Osteocyte (in vitro differentiated cells): ENCODE results near the gene DHH. TPM values are rescaled to one million over a fixed set of nuclear protein-coding genes. Genes with fewer than 3 reads are reported as not detected.

ENCODE experiments used
- DNase-seq: peaks from one replicate; pipeline ENCODE4 v3.0.0; 2021; ENCODE audit warnings: mixed read lengths; ENCODE audit not compliant: unreplicated experiment; ENCODE audit errors: extremely low spot score
- H3K27ac Mint-ChIP-seq: one replicate; pipeline ENCODE4 v1.8.0; 2021; ENCODE audit warnings: mild to moderate bottlenecking, mixed read lengths; ENCODE audit not compliant: unreplicated experiment
- H3K27me3 Mint-ChIP-seq: one replicate; pipeline ENCODE4 v1.8.0; 2021; ENCODE audit warnings: mixed read lengths; ENCODE audit not compliant: unreplicated experiment
- H3K36me3 Mint-ChIP-seq: one replicate; pipeline ENCODE4 v1.8.0; 2021; ENCODE audit warnings: mixed read lengths; ENCODE audit not compliant: unreplicated experiment
- H3K4me1 Mint-ChIP-seq: one replicate; pipeline ENCODE4 v1.8.0; 2021; ENCODE audit warnings: mixed read lengths; ENCODE audit not compliant: unreplicated experiment
- H3K4me3 Mint-ChIP-seq: one replicate; pipeline ENCODE4 v1.8.0; 2021; ENCODE audit warnings: mild to moderate bottlenecking, moderate library complexity, mixed read lengths; ENCODE audit not compliant: unreplicated experiment
- H3K9me3 Mint-ChIP-seq: one replicate; pipeline ENCODE4 v1.8.0; 2021; ENCODE audit warnings: mixed read lengths; ENCODE audit not compliant: unreplicated experiment
- total RNA-seq: library from RNA; stranded (reverse); gene quantifications from 2 replicates; pipeline ENCODE4 v1.2.1, GENCODE V29; 2021
- TF ChIP-seq, protein P1 (sequence below): fragments of 200-600 bp; sonication (generic); IDR thresholded peaks from 2 replicates; pipeline ENCODE4 v1.5.0; 2021; ENCODE audit warnings: antibody characterized with exemption, mild to moderate bottlenecking, moderate library complexity

DHH gene
- total RNA-seq, 1 donor from 2014 or later: 0.13 TPM

DNA sequence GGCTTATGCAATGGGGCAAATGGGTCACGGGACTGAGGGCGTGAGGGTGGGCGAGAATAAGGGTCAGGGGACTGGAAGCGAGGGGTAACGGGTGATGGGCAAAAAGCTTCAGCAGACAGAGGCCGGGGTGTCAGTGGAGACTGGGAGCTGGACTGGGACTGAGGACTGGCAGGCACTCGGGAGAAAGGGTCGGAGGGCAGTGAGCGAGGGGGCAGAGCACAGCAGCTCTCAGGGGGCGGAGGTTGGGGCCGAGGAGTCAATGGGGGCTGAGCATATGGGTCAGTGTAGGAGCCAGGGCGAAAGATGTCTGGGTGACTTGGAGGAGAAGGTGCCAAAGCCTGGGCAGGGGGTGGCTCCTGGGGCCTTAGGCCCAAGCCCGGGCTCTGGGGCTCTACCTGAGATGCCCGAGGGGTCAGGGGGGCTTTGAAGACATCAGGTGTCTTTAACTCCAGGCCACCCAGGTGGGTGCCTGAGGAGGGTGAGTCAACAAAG lies 54.2 kb downstream of the DHH start:
- TF ChIP-seq, protein P1, sequence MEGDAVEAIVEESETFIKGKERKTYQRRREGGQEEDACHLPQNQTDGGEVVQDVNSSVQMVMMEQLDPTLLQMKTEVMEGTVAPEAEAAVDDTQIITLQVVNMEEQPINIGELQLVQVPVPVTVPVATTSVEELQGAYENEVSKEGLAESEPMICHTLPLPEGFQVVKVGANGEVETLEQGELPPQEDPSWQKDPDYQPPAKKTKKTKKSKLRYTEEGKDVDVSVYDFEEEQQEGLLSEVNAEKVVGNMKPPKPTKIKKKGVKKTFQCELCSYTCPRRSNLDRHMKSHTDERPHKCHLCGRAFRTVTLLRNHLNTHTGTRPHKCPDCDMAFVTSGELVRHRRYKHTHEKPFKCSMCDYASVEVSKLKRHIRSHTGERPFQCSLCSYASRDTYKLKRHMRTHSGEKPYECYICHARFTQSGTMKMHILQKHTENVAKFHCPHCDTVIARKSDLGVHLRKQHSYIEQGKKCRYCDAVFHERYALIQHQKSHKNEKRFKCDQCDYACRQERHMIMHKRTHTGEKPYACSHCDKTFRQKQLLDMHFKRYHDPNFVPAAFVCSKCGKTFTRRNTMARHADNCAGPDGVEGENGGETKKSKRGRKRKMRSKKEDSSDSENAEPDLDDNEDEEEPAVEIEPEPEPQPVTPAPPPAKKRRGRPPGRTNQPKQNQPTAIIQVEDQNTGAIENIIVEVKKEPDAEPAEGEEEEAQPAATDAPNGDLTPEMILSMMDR: no peak
- Mint-ChIP-seq H3K4me3 (no peak overlapping the region), H3K36me3 (peaks cover 43% of the 10 kb centered on the region), H3K4me1 (no peaks in the 10 kb centered on the region), H3K27me3 (no peaks in the 10 kb centered on the region), H3K9me3 (no peaks in the 10 kb centered on the region), H3K27ac (no peak overlapping the region)
- no peak for DNase-seq

DNA sequence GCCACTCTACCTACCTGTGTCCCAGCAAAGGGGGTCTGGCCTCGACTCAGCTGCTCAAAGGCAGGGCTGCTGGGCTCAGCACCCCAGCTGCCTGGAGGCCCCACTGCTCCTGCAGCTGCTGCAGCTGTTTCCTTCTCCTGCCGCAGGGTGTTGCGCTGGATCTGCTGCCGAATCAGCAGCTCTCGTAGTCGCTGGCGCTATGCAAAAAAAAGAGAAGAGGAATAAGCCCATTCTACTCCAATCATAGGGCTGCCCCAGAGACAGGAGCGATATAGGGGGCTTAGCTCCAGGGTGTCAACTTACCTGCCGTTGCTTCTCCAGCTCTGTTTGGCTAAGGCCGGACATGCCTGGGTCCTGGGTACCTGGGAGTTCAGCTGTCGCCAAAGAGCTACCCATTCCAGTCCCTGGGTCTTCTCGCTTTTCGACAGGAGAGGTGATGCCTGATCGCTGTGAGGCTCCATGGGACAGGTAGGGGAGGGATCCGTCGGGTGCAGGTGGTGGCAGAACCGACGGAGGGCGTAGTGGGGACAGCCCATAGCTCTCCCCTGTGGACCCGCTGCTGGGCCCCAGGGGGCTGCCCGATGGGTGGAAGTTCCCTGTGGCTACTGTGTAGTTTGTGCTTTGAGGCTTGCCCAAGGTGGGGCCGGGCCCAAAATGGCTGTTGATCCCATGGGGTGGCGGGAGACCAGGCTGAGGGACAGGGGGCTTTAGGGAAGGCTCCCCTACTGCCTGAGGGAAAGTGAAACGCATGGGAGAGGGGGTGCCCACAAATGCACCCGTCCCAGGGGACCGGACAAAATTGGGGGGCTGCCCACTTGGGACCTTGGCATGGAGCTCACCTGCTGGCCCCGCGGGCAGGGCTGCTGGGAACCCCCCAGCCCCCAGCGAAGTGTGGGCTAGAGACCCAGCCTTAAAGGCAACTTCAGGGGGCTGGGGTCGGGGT lies 54.9 kb downstream of the DHH start:
- H3K36me3 Mint-ChIP-seq: peaks cover 40% of the 10 kb centered on the region
- TF ChIP-seq, protein P1: no peak
- no peak overlapping the region for H3K4me3 Mint-ChIP-seq

DNA sequence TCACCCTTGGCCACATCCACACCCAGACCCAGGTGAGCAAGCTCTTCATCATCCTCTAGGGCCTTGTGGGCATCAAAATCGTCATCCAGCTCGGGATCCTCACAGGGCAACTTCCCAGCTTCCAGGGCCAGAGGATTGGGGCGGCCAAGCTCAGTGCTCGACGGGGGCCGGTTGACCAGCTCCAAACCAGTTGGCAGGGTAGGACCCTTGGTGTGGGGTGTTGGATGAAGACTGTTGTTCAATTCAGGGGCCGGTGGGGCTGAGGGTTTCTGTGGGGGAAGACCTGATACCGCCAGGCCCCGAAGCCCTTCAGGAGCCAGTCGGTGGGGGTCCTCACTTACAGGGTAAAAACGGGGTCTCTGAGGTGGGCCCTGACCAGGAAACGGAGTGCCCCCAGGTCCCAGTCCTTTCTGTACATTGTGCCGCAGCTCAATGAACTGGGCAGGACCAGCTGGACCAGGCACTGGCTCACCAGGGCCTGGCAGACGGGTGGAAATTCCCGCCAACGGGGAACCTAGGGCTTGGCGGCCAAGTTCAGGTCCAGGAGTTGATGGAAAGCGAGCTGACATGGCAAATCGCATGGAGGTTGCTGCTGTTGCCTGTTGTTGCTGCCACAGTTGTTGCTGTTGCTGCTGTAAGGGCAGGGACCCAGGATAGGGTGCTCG lies 56.2 kb downstream of the DHH start:
- H3K27ac Mint-ChIP-seq: no peak overlapping the region
- H3K4me1 Mint-ChIP-seq: no peaks in the 10 kb centered on the region
- no peaks in the 10 kb centered on the region for H3K9me3 Mint-ChIP-seq
- peaks cover 34% of the 10 kb centered on the region for H3K36me3 Mint-ChIP-seq
- H3K27me3 Mint-ChIP-seq: no peaks in the 10 kb centered on the region
- no peak overlapping the region for H3K4me3 Mint-ChIP-seq
- TF ChIP-seq, protein P1: no peak
- DNase-seq: no peak

More for the DNA sequence above, 54.9 kb downstream of the DHH start:
- H3K4me1 Mint-ChIP-seq: no peaks in the 10 kb centered on the region
- H3K27me3 Mint-ChIP-seq: no peaks in the 10 kb centered on the region
- H3K9me3 Mint-ChIP-seq: no peaks in the 10 kb centered on the region
- DNase-seq: no peak
- H3K27ac Mint-ChIP-seq: no peak overlapping the region

DNA sequence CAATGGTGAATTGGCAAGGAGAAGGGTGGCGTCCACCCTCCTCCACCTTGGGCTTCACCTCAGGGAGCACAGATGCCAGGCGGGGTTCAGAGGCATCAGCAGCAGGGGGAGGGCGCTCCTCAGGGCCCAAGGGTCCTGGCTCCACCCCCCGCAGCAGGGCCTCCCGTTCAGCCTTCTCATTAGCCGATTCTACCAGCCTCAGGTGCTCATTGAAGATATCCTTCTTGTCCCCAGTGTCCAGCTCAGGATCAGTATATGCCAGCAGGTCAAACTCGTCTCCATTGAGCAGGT lies 56.7 kb downstream of the DHH start:
- no peak for DNase-seq
- Mint-ChIP-seq H3K9me3 (no peaks in the 10 kb centered on the region), H3K4me3 (no peak overlapping the region), H3K27ac (no peak overlapping the region), H3K27me3 (no peaks in the 10 kb centered on the region), H3K36me3 (peaks cover 29% of the 10 kb centered on the region), H3K4me1 (no peaks in the 10 kb centered on the region)
- TF ChIP-seq, protein P1: no peak
